ENCODE data around the gene SLC22A23. TPM values are rescaled to one million over a fixed set of nuclear protein-coding genes. Genes with fewer than 3 reads are reported as not detected.
A peak's percentile ranks its signal among the peaks of the same experiment; 100 is the strongest.

The SLC22A23 gene
- total and polyA plus RNA-seq, 8 donors = 4.9 to 27.9 (median 14.2) TPM

DNA sequence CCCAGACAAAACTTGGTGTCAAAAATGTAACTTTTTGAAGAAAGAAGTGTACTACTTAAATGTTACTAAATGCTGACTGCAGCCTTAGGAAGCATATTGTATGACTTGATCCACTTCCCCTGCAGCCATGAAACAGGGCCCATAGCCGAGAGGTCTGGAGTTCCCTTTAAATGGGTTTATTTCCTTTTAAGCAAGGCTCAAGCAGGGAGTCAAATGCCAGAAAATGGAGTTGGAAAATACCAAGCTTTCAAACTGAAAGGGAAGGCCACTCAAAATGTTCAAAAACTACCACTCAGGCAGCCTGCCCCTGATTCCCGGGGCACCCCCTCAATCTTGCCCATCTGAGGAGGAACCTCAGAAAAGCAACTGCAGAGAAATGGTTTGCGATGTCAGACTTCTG is 43.3 kb downstream of the SLC22A23 start:
- no peak for FAIRE-seq

DNA sequence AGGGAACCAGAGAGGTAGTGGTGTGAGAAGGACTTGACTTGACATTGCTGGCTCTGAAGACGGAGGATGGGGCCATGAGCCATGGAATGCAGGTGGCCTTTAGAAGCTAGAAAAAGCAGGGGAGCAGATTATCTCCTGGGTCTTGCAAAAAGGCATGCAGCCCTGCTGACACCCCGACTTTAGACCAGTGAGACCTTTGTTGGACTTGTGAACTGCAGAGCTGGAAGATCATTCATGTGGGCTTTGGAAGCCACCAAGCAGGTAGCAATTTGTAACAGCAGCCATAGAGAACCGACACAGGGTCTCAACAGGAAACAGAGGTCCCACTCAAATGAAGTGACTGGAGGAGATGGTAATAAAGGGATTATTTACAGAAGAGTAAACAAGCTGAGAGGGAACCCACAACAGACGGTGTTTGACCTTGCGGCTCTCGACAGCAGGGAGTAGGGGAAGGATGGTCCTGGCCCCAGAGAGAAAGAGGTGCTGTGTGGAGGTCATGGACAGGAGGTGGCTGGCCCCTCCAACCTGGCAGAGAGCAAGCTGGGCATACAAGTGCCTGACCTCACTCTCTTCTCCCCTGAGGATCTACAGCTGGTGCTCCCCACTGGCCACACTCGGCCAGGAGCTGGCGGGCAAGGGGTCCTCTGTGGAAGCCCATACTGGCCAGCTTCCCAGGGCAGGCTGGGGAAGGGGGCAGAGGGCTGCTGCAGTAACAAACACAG is 43.9 kb downstream of the SLC22A23 start:
- H3K4me1 ChIP-seq = peaks cover 10 to 19% (median 16%) of the 10 kb centered on the region in 3 donors
- no peaks in the 10 kb centered on the region for H3K9me3 ChIP-seq
- intact Hi-C loops (cut with DNase I) = no loop called here
- FAIRE-seq = no peak
- no peak overlapping the region for H3K4me3 ChIP-seq
- TF ChIP-seq, protein P1, sequence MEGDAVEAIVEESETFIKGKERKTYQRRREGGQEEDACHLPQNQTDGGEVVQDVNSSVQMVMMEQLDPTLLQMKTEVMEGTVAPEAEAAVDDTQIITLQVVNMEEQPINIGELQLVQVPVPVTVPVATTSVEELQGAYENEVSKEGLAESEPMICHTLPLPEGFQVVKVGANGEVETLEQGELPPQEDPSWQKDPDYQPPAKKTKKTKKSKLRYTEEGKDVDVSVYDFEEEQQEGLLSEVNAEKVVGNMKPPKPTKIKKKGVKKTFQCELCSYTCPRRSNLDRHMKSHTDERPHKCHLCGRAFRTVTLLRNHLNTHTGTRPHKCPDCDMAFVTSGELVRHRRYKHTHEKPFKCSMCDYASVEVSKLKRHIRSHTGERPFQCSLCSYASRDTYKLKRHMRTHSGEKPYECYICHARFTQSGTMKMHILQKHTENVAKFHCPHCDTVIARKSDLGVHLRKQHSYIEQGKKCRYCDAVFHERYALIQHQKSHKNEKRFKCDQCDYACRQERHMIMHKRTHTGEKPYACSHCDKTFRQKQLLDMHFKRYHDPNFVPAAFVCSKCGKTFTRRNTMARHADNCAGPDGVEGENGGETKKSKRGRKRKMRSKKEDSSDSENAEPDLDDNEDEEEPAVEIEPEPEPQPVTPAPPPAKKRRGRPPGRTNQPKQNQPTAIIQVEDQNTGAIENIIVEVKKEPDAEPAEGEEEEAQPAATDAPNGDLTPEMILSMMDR (IDR thresholded peaks at IDR 0.05) = no peak
- no peak overlapping the region for H3K27ac ChIP-seq
- ATAC-seq = no peak
- no peak for DNase-seq
- H3K36me3 ChIP-seq = no peaks in the 10 kb centered on the region
- WGBS, 2 donors = 88% methylated on average over 8 of the region's 8 CpGs
- H3K27me3 ChIP-seq = no peaks in the 10 kb centered on the region

More for the DNA sequence above, 43.3 kb downstream of the SLC22A23 start:
- no peak for DNase-seq
- no peaks in the 10 kb centered on the region for H3K27me3 ChIP-seq
- WGBS, 2 donors = 91 to 94% methylated on average over 3 of the region's 3 CpGs
- intact Hi-C loops (cut with DNase I) = no loop called here
- no peak overlapping the region for H3K27ac ChIP-seq
- ATAC-seq = no peak
- H3K36me3 ChIP-seq = no peaks in the 10 kb centered on the region
- peaks cover 17 to 25% (median 23%) of the 10 kb centered on the region in 3 donors for H3K4me1 ChIP-seq
- no peak overlapping the region for H3K4me3 ChIP-seq
- TF ChIP-seq, protein P1 (IDR thresholded peaks at IDR 0.05) = no peak
- H3K9me3 ChIP-seq = no peaks in the 10 kb centered on the region

DNA sequence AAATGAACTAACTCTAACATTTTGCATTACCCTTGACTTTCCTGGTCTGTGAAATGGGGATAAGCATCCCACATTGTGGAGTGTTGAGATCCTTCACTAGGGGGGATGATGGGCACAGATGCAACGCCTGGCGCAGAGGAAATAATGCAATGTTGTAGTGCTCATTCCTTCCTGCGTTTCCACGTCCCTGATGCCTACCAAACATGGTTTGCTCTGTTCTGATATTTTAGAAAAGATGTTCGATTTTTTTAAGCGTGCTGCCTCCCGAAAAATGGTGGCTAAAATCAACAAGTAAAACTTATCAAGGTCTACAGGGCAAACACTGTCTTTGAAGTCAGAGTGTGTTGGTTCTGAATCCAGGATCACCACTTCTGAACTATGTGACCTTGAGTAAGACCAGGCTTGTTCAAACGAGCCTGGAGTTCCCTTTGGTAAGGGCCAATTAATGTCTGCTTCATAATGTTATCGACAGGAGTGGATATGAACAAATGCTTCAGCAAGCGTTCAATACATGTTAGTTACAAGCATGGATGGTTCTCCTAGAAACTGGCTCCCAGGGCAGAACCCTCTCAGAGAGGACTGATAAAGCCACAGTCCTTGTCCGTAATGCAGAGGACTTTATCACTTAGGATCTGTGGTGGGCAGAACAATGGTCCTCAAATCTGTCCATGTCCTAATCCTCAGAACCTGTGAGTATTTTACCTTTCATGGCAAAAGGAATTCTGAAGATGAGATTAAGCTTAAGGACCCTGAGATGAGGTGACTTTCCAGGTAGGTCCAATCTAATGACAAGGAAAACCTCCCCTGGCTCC is 44.7 kb downstream of the SLC22A23 start:
- no peak for DNase-seq
- H3K27me3 ChIP-seq = no peaks in the 10 kb centered on the region
- no peaks in the 10 kb centered on the region for H3K36me3 ChIP-seq
- H3K27ac ChIP-seq = no peak overlapping the region
- intact Hi-C loops (cut with DNase I) = no loop called here
- no peak for ATAC-seq
- H3K4me3 ChIP-seq = no peak overlapping the region
- 67 to 69% methylated on average over 11 of the region's 11 CpGs for WGBS, 2 donors
- TF ChIP-seq, protein P1 (IDR thresholded peaks at IDR 0.05) = no peak
- no peak for FAIRE-seq
- H3K9me3 ChIP-seq = no peaks in the 10 kb centered on the region
- H3K4me1 ChIP-seq = peaks cover 8 to 15% (median 15%) of the 10 kb centered on the region in 3 donors

DNA sequence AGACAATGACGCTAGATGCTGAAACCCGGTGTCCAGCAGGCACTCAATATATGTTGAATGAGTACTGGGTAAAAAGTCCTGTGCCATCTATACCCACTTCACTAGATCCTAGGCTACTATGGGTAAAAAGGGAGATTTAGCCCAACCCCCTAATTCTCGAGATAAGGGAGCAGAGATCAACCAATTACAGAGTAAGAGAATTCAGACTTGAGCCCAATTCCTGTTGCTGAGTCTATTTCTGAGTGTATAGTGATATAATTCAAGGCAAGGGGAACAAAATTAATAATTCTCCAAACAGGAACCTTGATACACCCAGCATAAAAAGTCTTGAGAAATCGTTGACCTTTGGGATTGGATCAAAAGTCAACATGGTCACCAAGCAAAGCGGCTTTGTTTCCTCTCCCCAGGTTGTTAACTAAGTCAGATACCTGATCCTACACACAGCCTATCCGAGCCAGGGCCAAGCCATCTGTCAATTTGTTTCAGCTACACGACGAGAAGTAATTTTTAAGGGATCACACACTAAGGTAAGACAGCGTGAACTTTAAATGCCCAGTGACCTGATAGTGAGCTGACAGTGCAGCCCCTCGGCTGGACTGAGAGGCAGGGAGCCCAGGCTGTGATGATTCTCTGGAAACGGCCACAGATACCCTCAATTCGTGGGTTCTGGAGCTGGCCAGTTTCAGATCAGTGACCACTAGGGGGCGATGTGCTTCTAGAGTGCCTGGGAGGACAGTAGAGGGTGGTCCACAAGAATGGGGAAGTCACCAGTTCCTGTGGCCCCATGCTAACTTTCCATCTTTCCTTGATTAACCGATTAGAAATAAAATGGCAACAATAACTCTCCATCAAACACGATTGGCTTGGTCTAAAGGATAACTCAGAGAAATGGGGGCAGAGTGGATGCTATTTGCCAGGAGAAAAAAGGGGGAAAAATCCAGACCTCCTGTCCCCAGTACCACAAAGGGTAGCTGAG is 46.2 kb downstream of the SLC22A23 start:
- peak overlapping the region; percentile 9 to 75 (median 64) for H3K27ac ChIP-seq
- DNase-seq (peak in 4 of 6 donors; percentile 49 to 63 (median 53)), ATAC-seq (peak; percentile 63 to 75 (median 64)), FAIRE-seq (no peak)
- H3K27me3 ChIP-seq = no peaks in the 10 kb centered on the region
- no peak overlapping the region for H3K4me3 ChIP-seq
- H3K9me3 ChIP-seq = no peaks in the 10 kb centered on the region
- no peaks in the 10 kb centered on the region for H3K36me3 ChIP-seq
- peaks cover 8 to 28% (median 28%) of the 10 kb centered on the region in 3 donors for H3K4me1 ChIP-seq
- WGBS, 2 donors = 35 to 40% methylated on average over 15 of the region's 15 CpGs
- TF ChIP-seq, protein P1 (IDR thresholded peaks at IDR 0.05) = peak; percentile 53 to 67 (median 56)
- intact Hi-C loops (cut with DNase I) = no loop called here
